Measurements from ENCODE around the gene AURKAIP1.
A peak's percentile ranks its signal among the peaks of the same experiment; 100 is the strongest.
"Not testable (repeated sequence)": the region's sequence is repeated elsewhere in the genome, so short reads cannot be mapped to it uniquely, and the experiment has no call there.

Gene AURKAIP1

GRCh38 chr1:1417825-1418463 lies 42.9 kb upstream of the AURKAIP1 start:
- not testable (repeated sequence) for H3K9ac ChIP-seq (ENCODE audit: low read length); H3K4me3 ChIP-seq (ENCODE audit: low read length); H3K9me3 ChIP-seq (ENCODE audit: control insufficient read depth, low read length); H3K27me3 ChIP-seq (ENCODE audit: control insufficient read depth, insufficient read depth, low read length); H3K36me3 ChIP-seq (ENCODE audit: control insufficient read depth, insufficient read depth, low read length)
- H3K4me1 ChIP-seq (ENCODE audit: control insufficient read depth, insufficient read depth, low read length), result peaks cover 11% of the 10 kb centered on the region

GRCh38 chr1:1417396-1417795 lies 42.4 kb upstream of the AURKAIP1 start:
- H3K9me3 ChIP-seq (ENCODE audit: control insufficient read depth, low read length); H3K9ac ChIP-seq (ENCODE audit: low read length); H3K27me3 ChIP-seq (ENCODE audit: control insufficient read depth, insufficient read depth, low read length); H3K36me3 ChIP-seq (ENCODE audit: control insufficient read depth, insufficient read depth, low read length); H3K4me3 ChIP-seq (ENCODE audit: low read length): not testable (repeated sequence)
- H3K4me1 ChIP-seq (ENCODE audit: control insufficient read depth, insufficient read depth, low read length), result peaks cover 11% of the 10 kb centered on the region

GRCh38 chr1:1415751-1416150 lies 40.7 kb upstream of the AURKAIP1 start:
- peaks cover 8% of the 10 kb centered on the region for H3K4me1 ChIP-seq (ENCODE audit: control insufficient read depth, insufficient read depth, low read length)
- H3K4me3 ChIP-seq (ENCODE audit: low read length), result no peak overlapping the region
- no peaks in the 10 kb centered on the region for H3K9me3 ChIP-seq (ENCODE audit: control insufficient read depth, low read length)
- H3K9ac ChIP-seq (ENCODE audit: low read length), result no peak overlapping the region
- no peaks in the 10 kb centered on the region for H3K36me3 ChIP-seq (ENCODE audit: control insufficient read depth, insufficient read depth, low read length)
- no peaks in the 10 kb centered on the region for H3K27me3 ChIP-seq (ENCODE audit: control insufficient read depth, insufficient read depth, low read length)

- not testable (repeated sequence) for H3K27me3 ChIP-seq (ENCODE audit: control insufficient read depth, insufficient read depth, low read length); H3K9ac ChIP-seq (ENCODE audit: low read length); H3K9me3 ChIP-seq (ENCODE audit: control insufficient read depth, low read length); H3K4me1 ChIP-seq (ENCODE audit: control insufficient read depth, insufficient read depth, low read length); H3K4me3 ChIP-seq (ENCODE audit: low read length); H3K36me3 ChIP-seq (ENCODE audit: control insufficient read depth, insufficient read depth, low read length)
Measured at GRCh38 chr1:1412311-1412902, 37.4 kb upstream of the AURKAIP1 start.

GRCh38 chr1:1411626-1412025 lies 36.6 kb upstream of the AURKAIP1 start:
- no peaks in the 10 kb centered on the region for H3K9me3 ChIP-seq (ENCODE audit: control insufficient read depth, low read length)
- H3K4me1 ChIP-seq (ENCODE audit: control insufficient read depth, insufficient read depth, low read length), result peaks cover 9% of the 10 kb centered on the region
- no peaks in the 10 kb centered on the region for H3K27me3 ChIP-seq (ENCODE audit: control insufficient read depth, insufficient read depth, low read length)
- H3K9ac ChIP-seq (ENCODE audit: low read length), result no peak overlapping the region
- H3K36me3 ChIP-seq (ENCODE audit: control insufficient read depth, insufficient read depth, low read length), result no peaks in the 10 kb centered on the region
- no peak overlapping the region for H3K4me3 ChIP-seq (ENCODE audit: low read length)

GRCh38 chr1:1410238-1410637 lies 35.2 kb upstream of the AURKAIP1 start:
- H3K9ac ChIP-seq (ENCODE audit: low read length); H3K27me3 ChIP-seq (ENCODE audit: control insufficient read depth, insufficient read depth, low read length); H3K9me3 ChIP-seq (ENCODE audit: control insufficient read depth, low read length); H3K36me3 ChIP-seq (ENCODE audit: control insufficient read depth, insufficient read depth, low read length); H3K4me3 ChIP-seq (ENCODE audit: low read length): not testable (repeated sequence)
- H3K4me1 ChIP-seq (ENCODE audit: control insufficient read depth, insufficient read depth, low read length), result peaks cover 16% of the 10 kb centered on the region

GRCh38 chr1:1407636-1408318 lies 32.8 kb upstream of the AURKAIP1 start:
- H3K9me3 ChIP-seq (ENCODE audit: control insufficient read depth, low read length), result no peaks in the 10 kb centered on the region
- no peaks in the 10 kb centered on the region for H3K27me3 ChIP-seq (ENCODE audit: control insufficient read depth, insufficient read depth, low read length)
- peaks cover 16% of the 10 kb centered on the region for H3K4me1 ChIP-seq (ENCODE audit: control insufficient read depth, insufficient read depth, low read length)
- H3K4me3 ChIP-seq (ENCODE audit: low read length), result peak overlapping the region; percentile 97
- H3K9ac ChIP-seq (ENCODE audit: low read length), result peak overlapping the region; percentile 91
- peaks cover 7% of the 10 kb centered on the region for H3K36me3 ChIP-seq (ENCODE audit: control insufficient read depth, insufficient read depth, low read length)

GRCh38 chr1:1406821-1407635 lies 32.0 kb upstream of the AURKAIP1 start, which contains the start of gene MRPL20:
Gene MRPL20 (minus strand): TSS chr1:1407293. CDS start chr1:1407217, 76 bp downstream.
- peak within 1 kb of the TSS; percentile 97 for H3K4me3 ChIP-seq (ENCODE audit: low read length)
- H3K36me3 ChIP-seq (ENCODE audit: control insufficient read depth, insufficient read depth, low read length), result peaks cover 7% of the 10 kb centered on the region
- peak within 1 kb of the TSS; percentile 91 for H3K9ac ChIP-seq (ENCODE audit: low read length)
- H3K4me1 ChIP-seq (ENCODE audit: control insufficient read depth, insufficient read depth, low read length), result peaks cover 16% of the 10 kb centered on the region
- H3K9me3 ChIP-seq (ENCODE audit: control insufficient read depth, low read length), result no peaks in the 10 kb centered on the region
- H3K27me3 ChIP-seq (ENCODE audit: control insufficient read depth, insufficient read depth, low read length), result no peaks in the 10 kb centered on the region

GRCh38 chr1:1406101-1406820 lies 31.3 kb upstream of the AURKAIP1 start:
- peak overlapping the region; percentile 91 for H3K9ac ChIP-seq (ENCODE audit: low read length)
- H3K9me3 ChIP-seq (ENCODE audit: control insufficient read depth, low read length), result no peaks in the 10 kb centered on the region
- H3K4me3 ChIP-seq (ENCODE audit: low read length), result peak overlapping the region; percentile 97
- peaks cover 16% of the 10 kb centered on the region for H3K4me1 ChIP-seq (ENCODE audit: control insufficient read depth, insufficient read depth, low read length)
- H3K36me3 ChIP-seq (ENCODE audit: control insufficient read depth, insufficient read depth, low read length), result peaks cover 7% of the 10 kb centered on the region
- H3K27me3 ChIP-seq (ENCODE audit: control insufficient read depth, insufficient read depth, low read length), result no peaks in the 10 kb centered on the region

- H3K9ac ChIP-seq (ENCODE audit: low read length), result no peak overlapping the region
- peaks cover 27% of the 10 kb centered on the region for H3K4me1 ChIP-seq (ENCODE audit: control insufficient read depth, insufficient read depth, low read length)
- H3K9me3 ChIP-seq (ENCODE audit: control insufficient read depth, low read length), result no peaks in the 10 kb centered on the region
- H3K27me3 ChIP-seq (ENCODE audit: control insufficient read depth, insufficient read depth, low read length), result no peaks in the 10 kb centered on the region
- no peak overlapping the region for H3K4me3 ChIP-seq (ENCODE audit: low read length)
- peaks cover 7% of the 10 kb centered on the region for H3K36me3 ChIP-seq (ENCODE audit: control insufficient read depth, insufficient read depth, low read length)
Measured at GRCh38 chr1:1403653-1404052, 28.6 kb upstream of the AURKAIP1 start.

GRCh38 chr1:1402901-1403392 lies 27.9 kb upstream of the AURKAIP1 start:
- H3K27me3 ChIP-seq (ENCODE audit: control insufficient read depth, insufficient read depth, low read length); H3K9ac ChIP-seq (ENCODE audit: low read length); H3K9me3 ChIP-seq (ENCODE audit: control insufficient read depth, low read length); H3K4me3 ChIP-seq (ENCODE audit: low read length); H3K36me3 ChIP-seq (ENCODE audit: control insufficient read depth, insufficient read depth, low read length): not testable (repeated sequence)
- peaks cover 25% of the 10 kb centered on the region for H3K4me1 ChIP-seq (ENCODE audit: control insufficient read depth, insufficient read depth, low read length)
